Activated CD4-positive, alpha-beta T cell treated with anti-CD3 and anti-CD28 coated beads, Interleukin-2, Interleukin-4, amounts not matched to agents 100 ng/mL and 50 ng/mL, durations not matched to agents 16 hours and 8 hours (primary cell): Measurements from ENCODE around the gene ITGA1.
"Not testable (repeated sequence)": the region's sequence is repeated elsewhere in the genome, so short reads cannot be mapped to it uniquely, and the experiment has no call there.

Experiments used
- DNase-seq: peaks from one replicate; pipeline ENCODE4 v3.0.0-alpha.2; 2020; ENCODE audit warnings: low spot score

The ITGA1 gene

DNA sequence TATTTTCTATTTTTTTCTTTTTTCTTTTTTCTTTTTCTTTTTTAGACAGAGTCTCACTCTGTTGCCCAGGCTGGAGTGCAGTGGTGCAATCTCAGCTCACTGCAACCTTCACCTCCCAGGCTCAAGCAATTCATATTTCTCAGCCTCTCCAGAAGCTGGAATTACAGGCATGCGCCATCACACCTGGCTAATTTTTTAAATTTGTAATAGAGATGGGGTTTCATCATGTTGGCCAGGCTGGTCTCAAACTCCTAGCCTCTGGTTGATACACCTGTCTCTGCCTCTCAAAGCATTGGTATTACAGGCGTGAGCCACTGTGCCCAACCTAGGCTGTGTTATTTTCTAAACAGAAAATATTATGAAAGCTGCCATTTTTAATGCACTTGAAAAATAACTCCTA, 78.3 kb downstream of the ITGA1 start:
- DNase-seq, result not testable (repeated sequence)

DNA sequence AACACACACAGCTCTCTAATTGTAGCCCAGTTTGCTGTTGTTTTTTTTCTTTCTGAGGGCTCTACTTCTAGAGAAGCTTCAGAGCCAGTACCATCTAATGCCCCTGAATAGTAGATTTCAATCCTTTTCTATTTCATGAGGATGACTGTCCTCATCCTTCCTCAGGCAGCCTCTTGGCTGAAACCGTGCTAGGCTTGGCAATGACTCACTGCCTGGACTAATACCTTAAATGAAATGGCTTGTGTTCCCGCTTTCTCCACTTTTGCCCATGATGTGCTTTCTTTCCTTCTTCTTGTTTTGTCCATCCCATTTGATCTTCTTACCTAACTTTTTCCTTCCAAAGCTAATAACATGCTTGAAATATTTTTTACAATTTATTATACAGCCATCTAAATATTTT, 80.1 kb downstream of the ITGA1 start:
- DNase-seq, result no peak

DNA sequence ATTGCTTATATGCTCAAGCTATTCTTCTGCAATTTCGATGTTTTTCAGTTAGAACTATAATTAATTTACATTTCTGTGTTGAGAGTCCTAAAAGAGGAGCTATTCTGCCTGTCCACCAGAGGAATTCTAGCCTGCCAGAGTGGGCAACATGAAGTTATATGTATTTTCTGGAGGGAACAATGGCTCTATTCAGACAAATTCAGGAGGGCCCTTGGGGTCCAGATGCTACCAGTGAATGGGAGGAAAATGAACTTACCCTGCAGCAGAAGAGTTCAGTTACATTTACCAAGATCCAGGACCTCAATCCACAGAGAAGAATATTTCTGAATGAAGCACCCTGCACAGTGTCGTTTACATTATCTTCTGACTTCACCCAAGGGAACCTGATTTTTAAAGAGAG, 80.7 kb downstream of the ITGA1 start:
- no peak for DNase-seq

DNA sequence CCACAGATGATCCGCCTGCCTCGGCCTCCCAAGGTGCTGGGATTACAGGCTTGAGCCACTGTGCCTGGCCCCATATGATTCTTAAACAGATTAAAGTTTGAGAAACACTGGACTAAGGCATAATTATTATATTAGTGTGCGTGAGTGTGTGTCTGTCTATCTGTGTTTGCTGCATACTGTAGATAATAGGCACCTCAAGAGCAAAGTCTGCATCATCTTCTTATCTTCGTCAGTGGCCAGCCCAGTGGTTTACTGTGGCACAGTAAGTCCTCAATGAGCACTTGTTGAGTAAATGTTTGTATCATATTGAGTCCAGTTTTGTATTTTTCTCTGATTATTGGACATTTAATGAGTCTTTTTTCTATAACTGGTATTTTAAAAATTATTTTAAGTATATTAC, 81.7 kb downstream of the ITGA1 start:
- no peak for DNase-seq

DNA sequence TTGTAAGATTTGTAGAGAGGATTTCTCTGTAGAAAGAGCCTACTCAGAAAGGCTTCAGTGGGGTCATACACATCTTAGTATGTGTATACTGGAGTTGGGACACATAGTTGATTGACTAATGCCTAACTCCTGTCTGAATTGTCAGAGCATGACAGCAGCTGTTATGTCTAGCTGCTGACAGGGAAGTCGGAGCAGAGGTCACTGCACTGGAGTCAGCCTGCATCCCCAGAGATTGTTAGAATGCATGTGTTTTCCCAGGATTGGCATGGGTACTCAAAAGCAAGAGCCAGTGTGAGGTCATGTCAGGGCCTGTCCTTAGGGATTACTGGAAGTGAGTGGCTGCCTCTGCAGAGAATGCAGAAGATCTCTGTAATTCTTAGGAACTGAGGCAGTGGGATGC, 82.7 kb downstream of the ITGA1 start:
- DNase-seq, result no peak

DNA sequence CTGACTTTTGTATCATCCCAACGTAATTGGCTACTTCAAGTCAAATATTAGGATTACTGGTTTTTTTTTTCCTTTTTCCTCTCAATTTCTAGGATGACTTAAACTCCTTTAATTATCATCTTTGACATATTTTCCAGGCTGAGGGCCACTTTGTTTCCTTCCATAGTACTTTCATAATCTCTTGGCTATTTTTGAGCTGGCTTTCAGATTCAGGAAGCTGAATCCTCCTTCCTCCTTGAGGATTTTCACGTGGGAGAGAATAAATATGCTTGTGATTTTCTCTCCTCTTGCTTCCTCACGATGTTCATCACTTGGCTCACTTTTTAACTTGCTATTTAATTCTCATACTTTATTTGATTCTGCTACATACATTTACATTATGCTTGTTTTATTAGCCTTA, 88.1 kb downstream of the ITGA1 start:
- DNase-seq, result no peak

DNA sequence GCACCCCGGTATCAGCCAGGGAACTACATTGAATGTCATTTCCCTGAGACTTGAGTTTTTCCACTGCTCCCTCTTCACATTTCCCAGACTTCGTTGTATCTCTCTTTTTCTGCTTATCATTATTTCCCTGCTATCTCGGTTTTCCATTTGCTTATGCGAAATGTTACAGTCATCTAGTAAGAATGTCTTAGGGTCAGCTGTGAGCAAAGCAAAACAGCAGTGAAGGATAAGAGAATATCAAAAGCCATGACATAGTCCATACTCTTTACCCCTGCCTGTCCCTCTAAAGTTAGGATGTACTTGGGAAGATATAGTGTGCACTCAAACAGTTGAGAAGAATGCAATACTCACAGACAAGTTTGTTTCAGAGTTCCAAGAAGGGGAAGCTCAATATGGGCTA, 88.7 kb downstream of the ITGA1 start:
- no peak for DNase-seq

DNA sequence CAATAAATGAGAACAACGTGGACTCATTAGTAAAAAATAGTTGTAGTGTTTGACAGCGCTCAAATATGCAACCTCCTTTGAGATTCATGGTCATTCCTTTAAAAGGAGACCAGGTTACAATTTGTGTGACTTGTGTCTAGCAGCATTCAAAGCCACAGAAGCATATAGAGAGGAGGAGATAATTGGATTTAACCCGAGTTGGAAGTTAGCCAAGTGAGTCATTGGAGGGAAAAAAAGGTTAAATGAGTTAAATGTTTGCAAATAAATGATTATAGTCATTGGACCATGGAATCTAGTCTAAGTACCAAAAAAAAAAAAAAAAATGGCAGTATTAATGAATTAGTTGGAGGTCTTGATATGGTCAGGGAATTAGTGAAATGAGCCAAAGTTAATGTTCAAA, 90.9 kb downstream of the ITGA1 start:
- DNase-seq, result no peak

DNA sequence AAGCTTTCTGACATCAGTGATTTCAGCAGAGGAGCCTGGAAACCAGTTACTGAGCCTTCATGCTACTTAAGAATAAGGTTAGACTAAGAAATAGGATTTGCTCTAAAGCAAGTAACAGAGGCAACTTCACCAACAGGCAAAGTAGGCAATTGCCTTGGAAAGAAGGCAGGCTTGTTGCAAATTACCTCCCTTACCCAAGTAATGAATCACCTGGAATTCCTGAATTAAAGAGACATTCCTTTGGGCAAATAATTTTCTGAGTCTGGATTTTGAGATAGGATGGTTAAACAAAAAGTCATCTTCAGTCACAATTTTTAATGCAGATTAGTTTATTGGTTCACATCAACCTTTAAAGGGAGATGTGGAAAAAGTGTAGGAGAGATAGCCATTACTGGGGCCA, 92.8 kb downstream of the ITGA1 start:
- DNase-seq, result no peak

DNA sequence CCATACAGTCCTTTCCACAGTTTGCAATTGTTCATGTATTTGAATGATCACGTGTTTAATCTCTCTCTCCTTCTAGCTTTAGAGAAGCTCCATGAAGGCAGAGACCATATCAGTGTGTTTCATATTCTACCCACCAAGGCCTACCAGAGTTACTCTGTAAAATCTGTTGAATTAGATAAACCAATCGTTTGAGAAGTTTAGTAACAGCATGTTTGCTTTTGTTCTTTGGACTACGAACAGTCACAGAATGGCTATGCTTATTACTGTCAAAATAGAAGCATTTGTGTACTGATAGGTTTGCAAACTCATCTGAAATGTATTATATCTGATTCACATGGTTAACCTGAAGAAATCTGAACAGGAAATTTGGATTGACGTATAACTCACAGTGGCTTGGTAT, 93.8 kb downstream of the ITGA1 start:
- DNase-seq, result no peak

DNA sequence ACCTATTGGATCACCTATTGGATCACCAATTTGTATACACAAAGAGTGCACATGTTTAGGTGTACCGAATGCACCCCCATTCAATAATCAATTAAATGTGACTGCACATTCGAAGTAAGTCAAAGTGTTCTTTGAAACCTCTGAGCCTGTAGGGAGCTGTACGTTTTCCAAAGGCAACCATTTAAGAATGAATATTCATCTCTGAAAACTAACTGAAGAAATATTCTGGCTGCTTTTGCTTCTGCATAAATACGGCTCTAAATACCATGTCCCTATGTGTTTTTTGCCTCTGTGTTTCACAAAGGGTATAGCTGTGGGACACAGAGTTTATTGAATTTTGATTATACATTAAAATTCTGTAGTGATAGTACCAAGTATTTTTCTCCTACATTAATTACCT, 95.4 kb downstream of the ITGA1 start:
- DNase-seq, result no peak

DNA sequence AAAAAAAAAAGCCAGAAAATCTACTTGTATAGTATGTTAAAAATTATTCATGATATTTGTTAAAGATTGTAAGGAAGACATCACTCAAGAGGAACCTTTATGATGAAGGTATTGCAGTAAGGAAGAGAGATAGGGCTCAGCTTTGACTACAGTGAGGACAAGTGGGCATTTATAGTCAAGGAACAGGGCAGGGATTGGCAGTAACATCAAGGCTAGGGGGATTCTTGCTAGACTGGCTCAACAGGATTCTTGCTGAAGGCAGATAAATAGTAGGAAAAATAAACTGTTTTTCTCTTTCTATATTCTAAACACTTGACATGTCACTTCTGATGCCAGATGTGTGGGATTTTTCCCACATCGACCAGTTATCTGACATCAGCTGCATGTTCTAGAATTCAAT, 96.7 kb downstream of the ITGA1 start:
- no peak for DNase-seq

DNA sequence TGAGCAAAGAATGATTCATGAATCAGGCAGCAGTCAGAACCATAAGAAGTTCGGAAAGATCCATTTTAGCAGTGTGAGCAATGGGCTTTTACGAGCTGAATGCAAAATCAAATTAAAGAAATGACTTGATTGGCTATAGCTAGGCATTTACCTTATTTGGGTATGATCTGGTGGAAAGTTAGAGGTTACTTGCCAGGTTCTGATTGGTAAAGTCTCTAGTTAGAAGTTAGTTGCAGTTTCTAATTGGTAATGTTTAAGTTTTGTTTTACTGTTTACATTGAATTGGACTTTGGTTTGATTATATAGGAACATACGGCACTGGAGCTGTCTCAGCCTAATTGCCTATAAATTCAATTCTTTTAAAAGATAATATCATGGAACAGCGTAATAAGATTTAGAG, 97.9 kb downstream of the ITGA1 start:
- no peak for DNase-seq

DNA sequence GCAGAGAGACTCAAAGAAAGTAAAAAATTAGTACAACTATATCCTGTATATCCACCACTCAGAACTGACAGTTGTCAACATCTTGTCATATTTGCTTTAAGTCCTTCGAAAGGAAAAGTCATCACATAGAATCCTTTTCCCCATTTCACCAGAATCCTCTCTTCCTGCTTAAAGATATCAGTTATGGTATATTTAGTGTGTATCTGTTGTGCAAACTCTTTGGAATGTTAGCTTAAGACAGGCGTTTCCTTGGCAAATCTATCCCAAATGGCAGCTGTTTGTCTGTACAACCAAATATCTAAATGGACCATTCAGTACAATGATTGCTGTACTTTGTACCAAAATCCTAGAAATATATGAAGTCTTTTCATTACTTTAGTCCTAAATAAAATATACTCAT, 98.5 kb downstream of the ITGA1 start:
- no peak for DNase-seq

DNA sequence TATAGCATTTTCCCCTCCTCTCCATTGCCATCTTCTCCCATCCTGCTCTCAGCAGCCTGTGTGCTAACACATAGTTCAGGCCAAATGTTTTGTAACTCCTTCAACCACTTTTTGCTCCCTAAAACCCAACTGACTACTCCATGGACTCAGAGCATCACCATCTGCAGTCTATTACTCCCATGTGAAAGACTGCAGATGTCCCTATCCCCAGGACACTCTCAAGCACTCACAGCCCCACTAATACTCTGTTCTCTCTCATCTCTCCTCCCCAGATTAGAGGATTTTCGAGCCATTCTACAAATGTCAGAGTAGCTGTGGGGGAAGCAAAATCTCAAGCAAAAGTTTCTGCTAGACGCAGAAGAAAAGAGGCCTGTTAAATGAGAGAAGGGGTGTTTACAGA, 99.3 kb downstream of the ITGA1 start:
- no peak for DNase-seq

DNA sequence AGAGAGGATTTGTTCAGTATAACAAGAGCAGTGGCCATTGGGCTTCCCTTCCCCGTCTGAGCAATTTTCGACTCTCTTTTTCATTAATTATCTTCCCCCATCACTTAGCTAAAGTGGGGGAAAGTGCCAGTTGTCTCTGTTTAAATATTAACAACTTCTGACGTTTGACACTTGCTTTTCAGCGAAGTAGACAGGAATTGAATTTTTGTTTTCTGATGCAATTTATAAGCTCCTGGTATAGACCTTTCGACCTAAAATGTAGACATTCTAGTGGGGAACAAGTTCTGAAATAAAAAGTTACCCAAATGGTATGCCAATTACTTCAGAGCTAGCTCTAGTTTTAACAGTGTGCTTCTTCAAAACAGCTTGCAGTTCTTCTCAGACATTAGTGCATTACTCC, 100.6 kb downstream of the ITGA1 start:
- no peak for DNase-seq

DNA sequence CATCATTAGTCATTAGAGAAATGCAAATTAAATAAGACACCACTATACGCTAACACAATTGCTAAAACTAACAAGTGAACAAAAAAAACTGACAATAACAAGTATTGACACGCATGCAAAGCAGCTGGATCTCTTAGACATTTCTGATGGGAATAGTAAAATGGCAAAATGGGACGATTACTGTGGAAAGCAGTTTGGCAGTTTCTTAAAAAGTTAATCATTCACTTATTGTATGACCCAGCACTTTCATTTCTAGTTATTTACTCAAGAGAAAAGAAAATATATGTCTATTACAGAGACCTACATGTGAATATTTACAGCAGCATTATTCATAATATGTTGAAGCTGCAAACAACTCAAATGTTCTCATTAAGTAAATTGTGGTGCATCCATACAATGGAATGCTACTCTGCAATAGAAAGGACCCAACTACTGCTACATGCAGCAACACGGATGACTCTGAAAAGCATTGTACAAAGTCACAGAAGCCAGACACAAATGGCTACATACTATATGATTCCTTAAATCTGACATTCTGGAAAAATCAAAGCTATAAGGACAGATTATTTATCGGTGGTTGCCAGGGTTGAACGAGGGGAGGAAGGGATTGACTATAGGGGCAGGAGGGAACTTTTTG, 104.6 kb downstream of the ITGA1 start:
- no peak for DNase-seq

DNA sequence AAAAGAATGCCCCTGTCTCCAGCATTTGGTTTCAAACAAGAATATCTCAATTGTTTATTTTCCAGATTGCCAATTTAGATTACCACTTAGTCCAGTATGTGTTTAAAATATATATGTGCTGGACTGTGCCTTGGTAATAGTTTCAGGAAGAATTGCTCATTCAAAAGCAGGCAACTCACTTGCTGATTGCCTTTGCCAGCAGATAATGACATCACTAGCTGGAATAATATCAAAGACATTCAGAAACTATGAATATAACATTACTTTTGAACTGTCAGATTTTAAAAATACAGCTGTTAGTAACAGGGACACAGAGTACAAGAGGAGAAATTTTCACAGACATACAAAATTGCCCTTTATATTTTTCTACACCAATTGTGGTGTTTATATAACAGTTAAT, 105.4 kb downstream of the ITGA1 start:
- DNase-seq, result no peak

DNA sequence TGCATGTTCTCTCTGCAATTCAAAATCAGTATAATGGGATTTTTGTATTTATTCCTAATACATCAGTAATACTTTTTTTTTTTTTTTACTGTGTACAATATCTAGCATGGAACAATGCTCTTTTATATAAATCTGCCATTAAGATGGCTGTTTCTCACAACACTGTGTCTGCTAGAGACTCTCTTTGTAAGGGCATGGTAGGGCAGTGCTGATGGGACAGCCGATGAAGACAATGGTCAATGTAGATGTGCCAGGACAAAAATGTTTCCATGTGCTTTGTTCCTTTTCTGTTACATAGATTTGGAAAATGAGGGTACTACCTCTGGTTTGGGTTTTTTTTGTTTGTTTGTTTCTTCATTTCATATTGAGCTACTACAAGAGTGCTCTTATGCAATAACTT, 106.1 kb downstream of the ITGA1 start:
- no peak for DNase-seq

DNA sequence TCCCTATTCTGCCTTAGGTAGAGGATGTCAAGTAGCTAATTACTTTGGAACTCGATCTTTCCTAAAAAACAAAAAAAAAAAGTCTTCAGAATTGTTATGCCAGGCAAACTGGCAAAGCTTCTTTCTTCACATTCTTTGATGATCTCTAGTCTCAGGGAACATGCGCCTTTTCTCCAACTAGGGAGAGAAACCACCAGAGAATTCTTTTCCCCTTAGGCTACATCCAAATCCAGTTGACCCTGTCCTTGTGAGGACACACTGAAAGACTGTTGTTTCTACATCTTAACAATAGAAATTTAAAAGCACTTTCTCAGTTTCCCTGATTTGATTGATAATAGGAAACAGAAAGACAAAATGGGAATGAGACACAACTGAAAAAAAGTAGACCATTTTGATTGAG, 106.7 kb downstream of the ITGA1 start:
- no peak for DNase-seq

DNA sequence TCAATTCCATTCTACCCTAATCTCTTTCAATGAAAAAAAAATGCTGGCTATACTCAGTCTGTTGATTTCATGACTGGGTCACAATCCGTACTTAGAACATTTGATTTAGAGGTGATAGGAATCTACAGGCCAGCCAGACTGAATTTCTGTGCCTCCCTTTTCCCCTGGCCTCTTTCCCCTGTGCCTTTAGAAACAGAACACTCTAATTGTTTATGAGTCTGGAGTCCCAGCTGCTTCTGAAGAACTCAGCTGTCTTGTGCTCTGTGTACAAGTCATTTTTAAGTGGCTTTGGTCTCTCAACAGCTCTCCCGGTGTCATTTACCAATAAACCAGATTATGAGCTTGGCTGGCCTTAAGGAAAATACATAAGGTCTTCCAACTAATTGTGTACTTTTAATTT, 107.4 kb downstream of the ITGA1 start:
- DNase-seq, result no peak

DNA sequence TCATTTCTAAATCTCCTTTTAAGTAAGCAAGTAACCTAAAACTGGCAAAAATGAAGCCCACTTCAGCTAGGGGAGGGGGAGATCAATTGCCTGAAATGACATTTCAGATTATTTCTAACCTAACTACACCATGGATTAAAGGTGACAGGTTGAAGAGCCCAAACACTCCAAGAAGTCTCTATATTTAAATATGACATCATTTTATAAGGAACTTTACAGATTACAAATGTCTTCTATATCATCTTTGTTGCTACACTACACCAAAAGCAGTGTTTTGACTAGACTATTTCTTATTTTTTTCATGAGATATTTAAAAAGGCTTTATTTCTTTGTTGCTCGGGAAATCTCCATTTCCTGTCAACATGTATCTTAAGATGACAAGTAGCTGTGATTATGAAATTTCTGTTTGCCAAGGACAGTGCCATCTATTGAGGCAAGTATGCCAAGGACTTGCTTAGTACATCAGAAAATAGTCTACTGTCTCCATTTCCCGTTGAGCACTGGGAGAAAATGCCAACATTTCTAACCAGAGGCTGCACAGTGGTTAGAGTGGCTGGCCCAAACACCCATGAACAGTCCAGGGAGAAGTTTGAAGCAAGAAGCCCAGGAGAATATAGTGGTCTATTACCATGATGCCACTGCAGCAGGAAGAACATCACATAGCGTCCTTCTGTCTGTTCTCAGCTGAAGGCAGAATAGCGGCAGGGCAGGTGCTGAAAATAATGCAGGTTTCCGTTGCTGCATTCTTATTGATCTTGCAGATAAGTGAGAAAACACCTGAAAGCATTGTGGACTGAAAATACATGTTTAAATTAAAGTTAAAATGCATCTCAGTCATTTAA, 108.1 kb downstream of the ITGA1 start:
- no peak for DNase-seq

DNA sequence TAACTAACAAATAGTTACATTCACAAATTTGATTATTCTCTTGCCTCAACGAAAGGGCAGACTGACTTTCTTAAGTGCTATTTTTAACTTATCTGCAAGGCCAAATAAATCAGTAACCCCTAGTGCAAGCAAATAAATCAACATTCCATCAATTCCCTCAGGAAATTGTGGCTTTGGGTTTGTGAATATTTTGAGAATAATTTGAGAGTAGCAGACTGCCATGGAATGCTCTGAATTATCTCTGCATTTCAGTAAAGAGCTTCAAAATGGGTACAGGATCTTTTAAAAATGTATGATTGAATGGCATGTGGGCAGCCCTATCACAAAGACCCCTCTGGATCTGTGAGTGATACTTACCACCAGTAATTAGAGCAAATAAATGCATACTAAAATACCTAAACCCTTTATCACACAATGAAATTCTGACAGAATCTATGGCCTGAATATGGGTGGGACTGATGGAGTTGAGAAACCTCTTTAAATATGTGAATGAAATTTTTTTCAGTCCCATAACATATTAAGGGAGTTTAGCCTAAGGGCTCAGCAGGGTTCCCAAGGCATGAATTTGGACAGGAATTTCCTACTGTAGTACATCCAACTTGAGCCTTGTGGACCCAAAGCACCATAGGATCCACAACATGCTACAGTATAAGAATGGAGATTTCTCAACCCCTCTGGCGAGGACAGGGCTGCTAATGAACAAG, 109.0 kb downstream of the ITGA1 start:
- DNase-seq, result no peak
